ENCODE data around the gene TACR1. TPM values are rescaled to one million over a fixed set of nuclear protein-coding genes. Genes with fewer than 3 reads are reported as not detected.
"Not testable (repeated sequence)": the region's sequence is repeated elsewhere in the genome, so short reads cannot be mapped to it uniquely, and the experiment has no call there.

TACR1 gene
- total RNA-seq, 1 donor from 2014 or later = not detected

DNA sequence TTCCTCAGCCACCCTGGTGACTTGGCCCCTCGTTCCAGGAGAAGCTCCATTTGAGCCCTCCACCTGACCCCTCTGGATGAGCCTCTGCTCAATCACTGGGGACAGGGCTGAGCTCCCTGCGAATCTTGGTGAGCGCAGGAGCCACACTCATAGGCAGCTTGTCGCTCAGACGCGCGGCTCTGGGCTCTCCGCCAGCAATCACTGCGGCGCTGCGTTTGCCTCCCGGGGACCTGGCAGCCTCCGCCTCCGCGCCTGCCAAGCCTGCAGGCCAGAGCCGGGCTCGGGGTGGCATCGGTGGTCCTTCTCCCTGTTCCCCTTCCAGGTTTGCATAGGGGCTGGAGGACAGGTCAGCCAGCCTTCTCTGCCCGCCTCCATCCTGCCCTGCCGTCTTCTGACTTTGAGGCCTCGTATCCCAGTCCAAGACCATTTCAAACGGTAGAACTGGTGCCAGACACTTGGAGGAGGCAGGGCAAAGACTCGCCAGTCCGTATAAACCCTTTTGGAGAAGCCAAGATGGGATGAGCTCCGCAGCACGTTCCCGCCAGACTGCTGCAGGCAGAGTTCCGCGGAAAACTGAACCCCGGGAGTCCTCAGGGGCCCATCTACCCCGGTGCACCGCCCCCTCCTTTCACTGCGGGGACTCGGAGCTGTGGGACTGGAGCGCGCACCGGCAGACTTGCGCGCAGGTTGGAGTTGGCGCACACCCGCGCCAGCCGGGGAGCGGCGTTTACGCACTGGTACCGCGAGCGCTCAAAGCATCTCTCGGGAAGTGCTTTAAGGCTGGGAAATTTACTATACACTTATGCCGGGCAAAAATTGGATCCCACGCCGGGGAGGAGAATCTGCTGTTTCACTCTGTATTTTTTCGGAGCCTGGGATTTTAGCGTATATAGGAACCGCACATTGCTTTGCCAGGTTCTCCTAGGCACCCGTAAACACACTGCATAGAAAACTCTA, 1.1 kb upstream of the TACR1 start:
- intact Hi-C loops (cut with DNase I) = no loop called here
- peak; percentile 82 for DNase-seq (ENCODE audit: low spot score)

DNA sequence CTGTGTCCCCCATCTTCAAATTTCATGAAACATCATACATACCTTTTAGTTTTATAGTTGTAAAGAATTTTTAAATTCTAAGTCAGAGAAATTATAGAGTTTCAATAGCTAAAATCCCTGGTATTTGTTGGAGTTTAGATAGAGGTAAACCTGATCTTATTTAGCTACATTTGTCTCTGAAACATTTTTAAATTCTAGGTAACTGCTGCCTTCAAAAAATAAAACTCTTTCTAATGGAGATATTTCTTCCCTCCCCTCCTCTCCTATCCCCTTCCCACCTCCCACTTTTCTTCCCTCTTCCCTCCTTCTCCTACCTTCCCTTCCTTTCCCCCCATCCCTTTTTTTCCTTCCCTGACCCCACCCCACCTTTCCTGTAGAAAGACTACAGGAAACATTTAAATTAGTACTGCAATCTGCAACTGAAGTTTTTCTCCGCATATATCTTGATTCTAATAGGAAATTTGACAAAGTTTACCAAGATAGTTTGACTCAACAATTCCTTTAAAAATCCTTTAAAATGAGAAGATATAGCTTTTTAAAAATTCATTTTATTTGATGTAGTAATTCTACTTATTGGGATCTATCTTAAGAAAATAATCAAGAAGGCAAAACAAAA, 4.1 kb downstream of the TACR1 start:
- intact Hi-C loops (cut with DNase I) = no loop called here
- no peak for DNase-seq (ENCODE audit: low spot score)

DNA sequence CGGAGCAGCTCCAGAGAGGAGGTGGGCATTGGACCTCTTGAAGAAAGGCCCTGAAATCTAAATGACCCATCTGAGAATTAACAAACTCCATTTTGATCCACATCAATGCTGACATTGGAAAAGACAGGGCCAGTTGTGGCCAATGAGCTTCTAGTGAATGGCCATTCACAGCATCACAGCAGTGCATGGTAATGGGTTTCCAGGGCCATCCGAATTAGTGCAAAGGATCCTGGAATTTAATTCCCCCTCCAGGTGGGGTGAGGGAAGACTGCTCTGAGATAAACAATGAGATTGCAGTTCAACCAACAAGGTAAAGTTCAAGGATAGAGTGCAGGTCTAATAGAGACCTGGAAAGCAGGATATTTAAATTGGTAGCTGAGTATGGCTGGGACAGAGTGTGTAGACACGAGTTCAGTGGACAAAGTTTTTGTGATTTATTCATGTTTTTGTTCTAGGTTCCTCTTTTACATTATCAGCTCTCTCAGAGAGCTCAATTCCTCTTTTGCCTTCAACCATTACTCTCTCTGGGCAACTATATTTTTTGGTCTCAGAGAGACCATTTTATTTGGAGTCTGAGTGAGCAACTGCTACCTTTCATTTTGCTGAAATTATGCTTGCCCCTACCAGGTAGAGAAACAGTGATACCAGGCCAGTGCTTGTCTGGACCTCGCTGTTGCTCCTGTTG, 5.0 kb downstream of the TACR1 start:
- intact Hi-C loops (cut with DNase I) = no loop called here
- DNase-seq (ENCODE audit: low spot score) = no peak

DNA sequence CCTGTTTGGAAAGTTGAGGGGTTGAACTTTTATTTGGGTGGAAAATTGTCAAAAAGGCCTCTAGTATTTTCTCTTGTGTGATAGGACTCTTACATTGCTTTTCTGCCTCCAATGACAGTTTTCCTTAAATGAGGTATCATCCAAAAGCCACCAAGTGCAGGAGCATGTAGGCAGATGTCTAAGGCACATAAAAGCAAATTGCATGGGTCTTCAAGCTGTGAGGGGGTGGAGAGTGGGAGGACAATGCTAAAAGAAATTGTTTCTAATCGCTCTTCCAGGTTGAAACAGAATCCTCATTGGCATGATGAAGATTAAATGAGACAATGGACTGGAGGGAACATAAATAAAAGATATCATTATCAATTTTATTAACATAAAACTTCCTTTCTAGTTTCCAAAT, 6.8 kb downstream of the TACR1 start:
- intact Hi-C loops (cut with DNase I) = no loop called here

DNA sequence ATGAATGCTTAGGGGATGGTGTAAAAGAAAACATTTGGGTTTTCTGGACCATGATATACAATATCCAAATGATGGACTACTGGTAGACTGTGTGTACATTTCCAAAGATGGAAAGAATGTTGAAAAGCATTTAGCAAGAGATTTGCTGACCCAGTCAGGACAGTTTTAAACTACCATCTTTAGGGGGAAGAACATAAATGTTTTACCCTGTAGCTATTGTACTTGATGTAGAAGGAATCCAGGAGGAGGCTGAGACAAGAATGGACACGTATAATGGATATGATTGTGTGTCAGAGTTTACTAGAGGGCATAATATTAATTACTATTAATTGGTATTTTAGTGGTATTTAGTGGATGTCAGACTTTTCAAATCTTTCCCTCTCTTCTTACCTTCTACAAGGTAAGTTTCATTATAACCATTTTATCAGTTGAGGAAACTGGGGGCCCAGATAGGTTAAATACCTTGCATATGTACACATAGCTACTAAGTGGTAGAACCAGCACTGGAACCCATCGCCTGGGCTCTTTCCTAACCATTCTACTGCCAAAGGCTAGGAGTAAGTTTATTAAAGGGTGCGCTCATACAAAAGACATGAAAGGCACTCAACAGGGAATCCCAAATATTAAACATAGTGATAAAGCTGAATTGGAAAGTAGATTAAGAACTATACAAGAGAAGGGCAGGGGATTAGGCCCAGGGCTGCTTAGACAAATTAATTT, 8.9 kb downstream of the TACR1 start:
- intact Hi-C loops (cut with DNase I) = no loop called here
- no peak for DNase-seq (ENCODE audit: low spot score)

More for the DNA sequence above, 6.8 kb downstream of the TACR1 start:
- DNase-seq (ENCODE audit: low spot score) = no peak

DNA sequence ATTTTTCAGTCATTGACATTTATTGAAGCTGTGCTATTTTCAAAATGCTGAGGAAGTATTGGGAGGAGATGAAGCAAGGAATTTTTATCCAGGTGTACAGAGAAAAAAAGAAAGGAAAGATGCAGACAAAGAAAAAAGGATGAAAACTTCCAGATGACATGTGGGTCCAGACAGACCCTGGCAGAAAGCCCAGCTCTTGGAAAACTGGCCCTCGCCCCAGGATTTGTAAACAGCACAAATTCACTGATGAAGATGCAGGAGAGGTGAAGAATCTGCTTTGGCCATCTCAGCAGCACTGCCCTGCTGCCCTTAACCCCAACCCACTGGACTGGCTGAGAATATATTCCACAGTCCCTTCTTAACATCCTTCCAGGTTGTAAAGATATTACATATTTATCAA, 12.5 kb downstream of the TACR1 start:
- no peak for DNase-seq (ENCODE audit: low spot score)
- intact Hi-C loops (cut with DNase I) = no loop called here

DNA sequence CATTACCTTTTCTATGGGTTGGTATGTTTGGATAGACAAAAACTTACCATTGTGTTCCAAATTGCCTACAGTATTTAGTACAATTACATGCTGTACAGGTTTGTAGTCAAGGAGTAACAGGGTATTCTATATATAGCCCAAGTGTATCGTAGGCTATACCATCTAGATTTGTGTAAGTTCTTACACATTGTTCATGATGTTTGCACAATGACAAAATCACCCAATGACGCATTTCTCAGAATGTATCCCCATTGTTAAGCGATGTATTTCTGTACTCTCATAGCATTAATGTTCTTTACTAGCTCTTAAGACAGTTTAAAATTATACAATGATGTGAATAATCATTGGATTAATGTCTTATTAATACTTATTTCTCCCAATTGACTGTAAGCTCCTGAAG, 16.7 kb downstream of the TACR1 start:
- intact Hi-C loops (cut with DNase I) = no loop called here
- DNase-seq (ENCODE audit: low spot score) = no peak

DNA sequence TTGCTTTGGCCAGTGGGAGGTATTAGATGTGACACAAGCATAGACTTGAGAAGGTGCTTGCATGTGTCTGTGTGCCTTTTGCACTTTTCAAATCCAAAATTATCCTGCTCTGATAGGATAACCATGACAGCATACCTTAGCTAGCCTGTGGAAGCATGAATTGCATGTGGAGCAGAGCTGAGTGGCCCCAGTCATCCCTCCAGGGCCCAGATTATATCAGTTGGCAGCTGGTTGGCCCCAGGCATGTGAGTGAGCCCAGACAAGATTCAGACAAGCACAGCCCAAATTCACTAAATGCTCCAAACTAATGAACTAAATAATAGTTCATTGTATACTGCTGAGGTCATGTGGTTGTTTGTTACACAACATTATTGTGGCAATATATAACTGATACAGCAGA, 18.8 kb downstream of the TACR1 start:
- no peak for DNase-seq (ENCODE audit: low spot score)
- intact Hi-C loops (cut with DNase I) = no loop called here

DNA sequence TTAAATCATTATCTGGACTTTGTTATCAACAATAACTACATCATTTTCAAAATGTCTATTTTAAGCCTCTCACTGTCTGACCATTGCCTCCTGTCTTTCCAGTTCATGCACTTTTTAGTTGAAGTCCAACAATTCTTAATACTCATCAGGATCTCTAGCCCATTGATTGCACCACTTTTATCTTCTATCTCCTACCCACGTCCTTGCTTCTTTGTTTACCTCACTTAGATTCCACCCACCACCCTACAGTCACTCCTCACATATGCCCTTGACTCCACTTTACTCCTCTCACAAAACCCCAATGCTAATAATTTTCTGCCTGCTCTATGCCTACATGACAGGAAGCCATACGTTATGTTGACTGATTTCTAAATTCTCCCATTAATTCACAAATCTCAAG, 21.9 kb downstream of the TACR1 start:
- DNase-seq (ENCODE audit: low spot score) = no peak
- intact Hi-C loops (cut with DNase I) = no loop called here

DNA sequence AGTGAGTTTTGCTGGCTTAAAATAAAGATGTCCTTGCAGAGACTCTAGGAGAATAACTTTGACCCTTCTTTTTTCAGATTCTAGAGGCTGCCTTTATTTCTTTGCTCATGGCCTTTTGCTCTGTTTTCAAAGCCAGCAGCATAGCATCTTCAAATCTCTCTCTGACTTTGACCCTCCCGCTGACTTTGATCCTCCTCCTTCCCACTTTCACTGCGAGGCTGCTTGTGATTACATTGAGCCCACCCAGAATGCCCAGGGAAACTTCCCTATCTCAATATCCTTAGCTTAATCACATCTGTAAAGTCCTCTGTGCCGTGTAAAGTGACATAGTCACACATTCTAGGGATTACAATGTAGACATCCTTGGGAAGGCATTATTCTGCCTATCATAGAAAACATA, 23.9 kb downstream of the TACR1 start:
- intact Hi-C loops (cut with DNase I) = no loop called here
- no peak for DNase-seq (ENCODE audit: low spot score)

DNA sequence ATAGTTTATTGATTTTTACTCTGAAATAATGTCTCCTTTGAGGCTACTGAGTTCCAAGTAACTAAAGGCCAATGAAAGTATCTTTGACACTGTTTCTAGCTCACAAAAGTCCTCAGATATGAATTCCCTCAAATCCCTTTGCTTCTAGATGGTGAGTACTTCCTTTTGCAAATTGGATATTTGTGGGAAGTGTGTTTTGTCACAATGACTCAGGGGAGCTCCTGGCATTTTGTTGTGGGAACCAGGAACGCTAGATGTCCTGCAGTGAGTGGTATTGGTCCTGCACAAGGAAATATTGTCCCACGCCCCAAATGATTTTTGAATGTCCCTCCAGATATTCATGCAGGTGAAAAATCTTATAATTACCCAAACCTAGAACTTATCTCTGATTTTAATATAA, 24.3 kb downstream of the TACR1 start:
- DNase-seq (ENCODE audit: low spot score) = no peak
- intact Hi-C loops (cut with DNase I) = no loop called here

DNA sequence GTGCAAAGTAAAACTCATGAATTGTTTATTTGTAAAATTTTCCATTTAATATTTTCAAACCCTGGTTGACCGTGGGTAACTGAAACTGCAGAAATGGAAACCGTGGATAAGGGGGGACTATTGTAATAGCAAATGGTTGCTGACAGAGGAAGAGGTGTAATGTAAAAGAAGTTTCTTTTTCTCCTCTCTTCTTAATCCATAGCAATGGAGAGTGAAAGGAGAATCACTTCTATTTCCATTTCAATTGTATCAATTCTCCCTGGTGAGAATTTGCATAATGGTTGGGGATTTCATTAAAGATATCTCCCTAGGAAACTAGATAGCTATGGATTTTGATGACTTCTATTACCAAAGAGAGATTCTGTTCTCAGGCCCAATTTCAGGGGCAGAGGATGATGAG, 24.8 kb downstream of the TACR1 start:
- DNase-seq (ENCODE audit: low spot score) = no peak
- intact Hi-C loops (cut with DNase I) = no loop called here

DNA sequence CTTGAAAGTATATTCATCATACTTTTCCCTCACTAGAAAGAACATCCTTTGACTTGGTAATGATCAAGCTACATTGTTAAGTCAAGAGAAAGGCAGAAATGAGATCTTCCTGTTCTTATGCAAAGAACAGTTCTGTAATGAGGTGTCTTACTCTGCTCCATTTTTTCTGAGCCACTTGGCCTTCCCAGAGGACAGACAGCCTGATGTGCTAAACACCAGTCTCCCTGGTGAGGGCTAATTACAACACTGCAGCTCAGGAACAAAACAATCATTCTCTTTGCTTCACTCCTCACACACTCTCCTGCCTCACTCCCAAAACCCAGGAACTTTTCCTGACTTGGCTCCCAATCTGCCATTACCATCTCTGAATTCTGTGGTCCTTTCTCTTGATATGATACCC, 25.6 kb downstream of the TACR1 start:
- DNase-seq (ENCODE audit: low spot score) = no peak
- intact Hi-C loops (cut with DNase I) = no loop called here

DNA sequence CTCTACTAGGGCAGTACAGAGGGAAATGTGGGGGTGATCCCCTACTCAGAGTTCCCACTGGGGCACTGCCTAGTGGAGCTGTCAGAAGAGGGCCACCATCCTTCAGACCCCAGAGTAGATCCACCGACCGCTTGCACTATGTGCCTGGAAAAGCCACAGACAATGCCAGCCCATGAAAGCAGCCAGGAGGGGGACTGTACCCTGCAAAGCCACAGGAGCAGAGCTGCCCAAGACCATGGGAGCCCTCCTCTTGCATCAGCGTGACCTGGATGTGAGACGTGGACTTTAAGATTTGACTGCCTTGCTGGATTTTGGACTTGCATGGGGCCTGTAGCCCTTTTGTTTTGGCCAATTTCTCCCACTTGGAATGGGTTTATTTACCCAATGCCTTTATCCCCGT, 27.9 kb downstream of the TACR1 start:
- intact Hi-C loops (cut with DNase I); DNase-seq (ENCODE audit: low spot score): not testable (repeated sequence)

DNA sequence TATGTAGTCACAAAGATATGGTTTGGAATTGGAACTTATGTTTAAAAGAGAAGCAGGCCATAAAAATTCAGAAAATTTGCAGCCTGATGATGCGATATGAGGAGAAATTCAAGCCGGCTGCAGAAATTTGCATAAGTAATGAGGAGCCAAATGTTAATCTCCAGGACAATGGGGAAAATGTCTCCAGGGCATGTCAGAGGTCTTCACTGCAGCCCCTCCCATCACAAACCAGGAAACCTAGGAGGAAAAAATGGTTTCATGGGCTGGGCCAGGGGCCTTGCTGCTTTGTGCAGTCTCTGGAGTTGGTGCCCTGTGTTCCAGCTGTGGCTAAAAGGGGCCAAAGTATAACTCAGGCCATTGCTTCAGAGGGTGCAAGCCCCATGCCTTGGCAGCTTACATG, 28.4 kb downstream of the TACR1 start:
- DNase-seq (ENCODE audit: low spot score) = no peak
- intact Hi-C loops (cut with DNase I) = no loop called here

DNA sequence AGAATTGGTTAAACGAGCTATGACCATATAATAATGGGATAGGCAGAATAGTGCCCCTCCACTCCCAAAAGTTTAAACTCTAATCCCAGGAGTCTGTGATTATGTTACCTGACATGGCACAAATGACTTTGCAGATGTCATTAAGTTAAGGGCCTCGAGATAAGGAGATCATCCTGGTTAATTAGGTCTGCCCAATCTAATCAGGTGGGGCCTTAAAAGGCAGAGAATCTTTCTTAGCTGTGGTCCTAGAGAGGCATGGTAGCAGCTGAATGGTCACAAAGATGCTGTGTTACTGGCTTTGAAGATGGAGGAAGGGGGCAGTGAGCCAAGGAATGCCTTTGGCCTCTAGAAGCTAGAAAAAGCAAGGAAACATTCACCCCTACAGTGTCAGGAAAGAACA, 31.1 kb downstream of the TACR1 start:
- no peak for DNase-seq (ENCODE audit: low spot score)
- intact Hi-C loops (cut with DNase I) = no loop called here

DNA sequence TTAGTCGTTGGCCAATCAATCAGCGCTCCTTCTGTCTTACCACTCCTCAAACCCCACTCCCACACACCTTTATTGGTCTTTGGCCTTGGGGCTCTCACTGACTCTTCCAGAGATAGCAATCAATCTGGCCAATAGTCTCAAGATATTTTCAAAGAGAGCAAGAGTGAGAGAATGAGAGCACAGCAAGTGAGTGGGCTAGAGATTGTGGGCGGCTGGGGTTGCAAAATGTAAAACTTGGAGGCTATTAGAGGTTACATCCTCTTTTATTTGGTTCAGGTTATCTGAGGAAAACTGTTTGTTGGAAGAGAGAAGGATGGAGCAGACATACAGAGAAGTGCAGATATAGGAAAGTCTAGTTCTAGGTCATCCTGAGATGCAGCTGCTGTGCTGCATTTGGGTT, 32.8 kb downstream of the TACR1 start:
- DNase-seq (ENCODE audit: low spot score) = no peak
- intact Hi-C loops (cut with DNase I) = no loop called here

DNA sequence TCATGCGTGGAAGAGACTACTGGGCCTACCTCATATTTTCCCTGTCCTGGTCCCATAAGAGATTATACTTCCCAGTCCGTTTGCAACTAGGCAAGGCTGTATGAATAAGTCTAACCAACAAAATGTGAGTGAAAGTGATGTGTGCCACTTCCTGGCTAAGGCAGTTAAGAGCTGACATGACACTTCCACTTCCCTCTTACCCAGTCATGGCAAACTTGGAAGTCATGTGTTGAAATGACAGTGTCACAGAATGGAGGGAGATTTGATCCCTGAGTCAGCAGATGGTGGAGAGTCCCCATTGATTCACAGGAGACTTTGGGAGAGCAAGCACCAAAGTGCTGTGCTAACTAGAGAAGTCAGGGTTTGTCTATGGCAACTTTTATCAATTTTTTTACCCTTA, 36.4 kb downstream of the TACR1 start:
- DNase-seq (ENCODE audit: low spot score) = no peak
- intact Hi-C loops (cut with DNase I) = no loop called here

DNA sequence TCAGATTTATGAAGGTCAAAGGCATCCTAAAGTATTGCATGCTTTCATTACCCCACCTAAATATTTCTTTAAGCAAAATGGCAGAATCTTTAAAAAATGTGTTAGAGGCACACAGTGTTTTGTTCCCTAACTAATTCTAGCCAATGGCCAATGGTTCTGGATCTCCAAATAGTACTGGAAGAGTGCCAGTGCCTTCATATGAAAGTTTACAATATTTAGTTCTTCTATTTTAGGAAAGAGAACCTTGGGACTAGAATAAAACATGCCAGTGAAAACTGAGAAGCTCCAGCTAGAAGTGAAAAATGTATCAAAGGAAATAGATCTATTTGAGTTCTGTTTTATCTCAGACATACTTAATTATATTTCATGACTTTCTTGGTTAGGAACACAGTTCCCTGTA, 37.1 kb downstream of the TACR1 start:
- no peak for DNase-seq (ENCODE audit: low spot score)
- intact Hi-C loops (cut with DNase I) = no loop called here

DNA sequence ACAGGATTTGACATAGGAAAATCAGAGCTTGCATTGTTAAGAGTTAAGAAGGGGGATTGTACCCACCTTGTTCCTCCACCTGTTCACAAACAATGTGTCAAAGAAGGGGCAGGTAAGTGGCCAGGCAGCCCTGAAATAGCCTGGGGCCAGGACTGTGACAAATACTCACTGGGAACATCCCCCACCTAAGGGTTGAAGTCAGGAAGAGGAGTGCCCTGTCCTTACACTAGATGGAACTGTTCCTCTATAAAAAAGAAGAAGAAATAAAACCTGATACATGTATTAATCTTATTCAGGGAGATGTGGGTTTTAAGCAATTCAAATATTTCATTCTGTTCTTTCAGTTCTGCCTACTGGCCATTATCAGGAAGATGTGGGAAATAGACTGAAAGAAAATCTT, 41.9 kb downstream of the TACR1 start:
- DNase-seq (ENCODE audit: low spot score) = no peak
- intact Hi-C loops (cut with DNase I) = no loop called here

Data from cardiac septum (tissue), 1 donor.